ENCODE measurements around the gene HERC5.

DNA sequence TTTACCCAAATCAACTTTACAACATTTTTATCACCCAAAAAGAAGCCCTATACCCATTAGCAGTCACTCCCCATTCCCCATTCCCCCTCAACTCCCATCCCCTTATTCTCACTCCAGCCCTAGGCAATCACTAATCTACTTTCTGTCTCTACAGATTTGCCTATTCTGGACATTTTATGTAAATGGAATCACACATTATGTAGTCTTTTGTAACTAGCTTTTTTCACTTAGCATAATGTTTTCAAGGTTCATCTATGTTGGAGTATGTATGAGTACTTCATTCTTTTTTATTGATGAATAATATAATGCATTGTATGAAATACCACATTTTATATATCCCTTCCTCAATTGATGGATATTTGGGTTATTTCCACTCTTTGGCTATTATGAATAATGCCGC lies 36.1 kb upstream of the HERC5 start:
- TF ChIP-seq, protein P1, sequence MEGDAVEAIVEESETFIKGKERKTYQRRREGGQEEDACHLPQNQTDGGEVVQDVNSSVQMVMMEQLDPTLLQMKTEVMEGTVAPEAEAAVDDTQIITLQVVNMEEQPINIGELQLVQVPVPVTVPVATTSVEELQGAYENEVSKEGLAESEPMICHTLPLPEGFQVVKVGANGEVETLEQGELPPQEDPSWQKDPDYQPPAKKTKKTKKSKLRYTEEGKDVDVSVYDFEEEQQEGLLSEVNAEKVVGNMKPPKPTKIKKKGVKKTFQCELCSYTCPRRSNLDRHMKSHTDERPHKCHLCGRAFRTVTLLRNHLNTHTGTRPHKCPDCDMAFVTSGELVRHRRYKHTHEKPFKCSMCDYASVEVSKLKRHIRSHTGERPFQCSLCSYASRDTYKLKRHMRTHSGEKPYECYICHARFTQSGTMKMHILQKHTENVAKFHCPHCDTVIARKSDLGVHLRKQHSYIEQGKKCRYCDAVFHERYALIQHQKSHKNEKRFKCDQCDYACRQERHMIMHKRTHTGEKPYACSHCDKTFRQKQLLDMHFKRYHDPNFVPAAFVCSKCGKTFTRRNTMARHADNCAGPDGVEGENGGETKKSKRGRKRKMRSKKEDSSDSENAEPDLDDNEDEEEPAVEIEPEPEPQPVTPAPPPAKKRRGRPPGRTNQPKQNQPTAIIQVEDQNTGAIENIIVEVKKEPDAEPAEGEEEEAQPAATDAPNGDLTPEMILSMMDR (IDR thresholded peaks at IDR 0.05), result no peak
- TF ChIP-seq POLR2A (IDR thresholded peaks at IDR 0.05), result no peak
